Measurements from ENCODE around the gene SV2B. TPM values are rescaled to one million over a fixed set of nuclear protein-coding genes. Genes with fewer than 3 reads are reported as not detected.

SV2B gene
- total and polyA plus RNA-seq, 2 donors (not counting 3 experiments of a cell fraction or from before 2014, with no cell fraction given): not detected

DNA sequence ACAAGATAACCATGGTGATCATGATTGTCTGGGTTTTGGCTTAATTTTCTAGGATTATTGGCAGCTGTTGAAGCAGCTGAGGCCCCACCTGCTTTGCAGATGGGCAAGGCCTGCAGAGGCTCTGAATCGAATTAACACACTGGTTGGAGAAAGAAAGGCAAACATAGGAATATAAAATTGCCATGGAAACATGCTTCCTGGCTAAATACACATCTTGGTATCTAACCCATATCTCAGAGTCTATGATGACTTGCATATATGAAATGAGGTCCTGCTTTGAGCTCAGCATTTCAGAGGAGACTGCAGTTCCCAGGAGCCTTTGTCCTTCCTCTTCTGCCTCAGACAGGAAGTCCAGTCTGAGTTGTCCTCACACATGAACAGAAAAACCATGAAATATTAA lies 24.3 kb upstream of the SV2B start:
- BruUV-seq (replicated peaks): no TSS peak
- H3K4me2 ChIP-seq (ENCODE audit: insufficient read depth, low read length): no peak overlapping the region
- TF ChIP-seq FOS (IDR thresholded peaks at IDR 0.05; ENCODE audit: borderline replicate concordance, insufficient read depth, low read length): no peak
- no peak for TF ChIP-seq MAX (IDR thresholded peaks at IDR 0.05; ENCODE audit: insufficient read depth, insufficient read length)
- no peak for TF ChIP-seq GATA2 (IDR thresholded peaks at IDR 0.05; ENCODE audit: insufficient read depth, insufficient read length, low read depth, low read length)
- TF ChIP-seq EZH2 (IDR thresholded peaks at IDR 0.05; ENCODE audit: borderline replicate concordance, low read depth, low read length, severe bottlenecking): no peak
- no peak for TF ChIP-seq MYC (IDR thresholded peaks at IDR 0.05; ENCODE audit: low read depth, low read length)
- no peaks in the 10 kb centered on the region for H3K4me1 ChIP-seq (ENCODE audit: control insufficient read depth, extremely low read depth, insufficient read depth, low read length)
- H3K27me3 ChIP-seq (ENCODE audit: control insufficient read depth in 2 of 2, insufficient read depth in 2 of 2, low read length in 2 of 2): no peaks in the 10 kb centered on the region
- no peaks in the 10 kb centered on the region for H3K9me1 ChIP-seq (replicated peaks; ENCODE audit: control insufficient read depth, extremely low read depth, insufficient read depth, low read length)
- intact Hi-C loops (cut with micrococcal nuclease): no loop called here
- no peak overlapping the region for H3K9ac ChIP-seq (replicated peaks; ENCODE audit: extremely low read depth, insufficient read depth, low read length)
- H3K27ac ChIP-seq (ENCODE audit: insufficient read depth, low read depth, low read length): no peak overlapping the region
- H2AFZ ChIP-seq (ENCODE audit: low read depth, low read length): no peak overlapping the region
- DNase-seq (ENCODE audit: low read depth, low spot score) (no peak), FAIRE-seq (no peak)
- dilution Hi-C loops (cut with MboI; ENCODE audit: extremely low pct_ligation_motif_present, low sequenced_read_pairs): no loop called here
- ChIA-PET CTCF (interaction anchor here (1.3 kb wide), 1 partner anchor 20 kb away, joined by 3 read pairs; no protein-coding TSS in a partner anchor), POLR2A (no interaction called here)
- H4K20me1 ChIP-seq (replicated peaks; ENCODE audit: control insufficient read depth, extremely low read depth, insufficient read depth, low read length): no peaks in the 10 kb centered on the region
- H3K36me3 ChIP-seq (ENCODE audit: control insufficient read depth in 2 of 2, extremely low read depth in 1 of 2, insufficient read depth in 2 of 2, low read length in 2 of 2): no peaks in the 10 kb centered on the region
- H3K79me2 ChIP-seq (ENCODE audit: control insufficient read depth, insufficient read depth, low read length): no peaks in the 10 kb centered on the region
- no peaks in the 10 kb centered on the region for H3K9me3 ChIP-seq (replicated peaks; ENCODE audit: control insufficient read depth, insufficient read depth, low read length)
- no peak overlapping the region for H3K4me3 ChIP-seq (replicated peaks in 1 of 3; ENCODE audit: insufficient read depth in 1 of 3, low read depth in 1 of 3, low read length in 3 of 3)

DNA sequence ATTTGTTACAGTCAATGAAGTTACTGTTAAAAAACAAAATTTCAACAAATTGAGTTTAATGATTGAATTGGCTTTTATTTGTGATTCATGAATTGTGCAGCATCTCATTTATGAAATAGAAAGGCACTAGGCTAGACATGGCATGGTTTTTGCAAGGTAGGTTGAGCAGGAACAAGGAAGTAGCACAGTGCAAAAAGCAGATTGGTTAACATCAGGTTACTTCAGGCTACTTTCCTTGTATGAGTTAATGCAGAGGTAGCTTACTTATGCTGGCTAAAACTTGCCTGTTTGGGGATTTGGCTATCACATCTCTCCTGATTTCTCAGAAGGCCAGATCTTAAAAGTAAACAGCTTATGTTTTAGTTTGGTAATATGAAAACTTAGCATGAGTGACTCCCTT lies 23.0 kb upstream of the SV2B start:
- H4K20me1 ChIP-seq (replicated peaks; ENCODE audit: control insufficient read depth, extremely low read depth, insufficient read depth, low read length): no peaks in the 10 kb centered on the region
- H3K27ac ChIP-seq (ENCODE audit: insufficient read depth, low read depth, low read length): no peak overlapping the region
- H3K36me3 ChIP-seq (ENCODE audit: control insufficient read depth in 2 of 2, extremely low read depth in 1 of 2, insufficient read depth in 2 of 2, low read length in 2 of 2): no peaks in the 10 kb centered on the region
- no peak for FAIRE-seq
- no peaks in the 10 kb centered on the region for H3K79me2 ChIP-seq (ENCODE audit: control insufficient read depth, insufficient read depth, low read length)
- H3K9ac ChIP-seq (replicated peaks; ENCODE audit: extremely low read depth, insufficient read depth, low read length): no peak overlapping the region
- H3K9me3 ChIP-seq (replicated peaks; ENCODE audit: control insufficient read depth, insufficient read depth, low read length): no peaks in the 10 kb centered on the region
- DNase-seq (ENCODE audit: low read depth, low spot score): no peak
- no peak overlapping the region for H2AFZ ChIP-seq (ENCODE audit: low read depth, low read length)
- BruUV-seq (replicated peaks): no TSS peak
- dilution Hi-C loops (cut with MboI; ENCODE audit: extremely low pct_ligation_motif_present, low sequenced_read_pairs): no loop called here
- no peaks in the 10 kb centered on the region for H3K4me1 ChIP-seq (ENCODE audit: control insufficient read depth, extremely low read depth, insufficient read depth, low read length)
- no peaks in the 10 kb centered on the region for H3K9me1 ChIP-seq (replicated peaks; ENCODE audit: control insufficient read depth, extremely low read depth, insufficient read depth, low read length)
- ChIA-PET POLR2A (no interaction called here), CTCF (interaction anchor here (1.3 kb wide), 1 partner anchor 21 kb away, joined by 3 read pairs; no protein-coding TSS in a partner anchor)
- no peak overlapping the region for H3K4me3 ChIP-seq (replicated peaks in 1 of 3; ENCODE audit: insufficient read depth in 1 of 3, low read depth in 1 of 3, low read length in 3 of 3)
- no peak for TF ChIP-seq POLR2AphosphoS5 (IDR thresholded peaks at IDR 0.05; ENCODE audit: insufficient read depth, low read depth, low read length)
- no peak for TF ChIP-seq JUN (IDR thresholded peaks at IDR 0.05; ENCODE audit: borderline replicate concordance, insufficient read depth, insufficient read length, low read depth)
- no peak for TF ChIP-seq MAX (IDR thresholded peaks at IDR 0.05; ENCODE audit: insufficient read depth, insufficient read length)
- TF ChIP-seq GATA2 (IDR thresholded peaks at IDR 0.05; ENCODE audit: insufficient read depth, insufficient read length, low read depth, low read length): no peak
- no peak for TF ChIP-seq FOS (IDR thresholded peaks at IDR 0.05; ENCODE audit: borderline replicate concordance, insufficient read depth, low read length)
- TF ChIP-seq POLR2A (IDR thresholded peaks at IDR 0.05; ENCODE audit: low read depth, low read length): no peak
- no peak for TF ChIP-seq EZH2 (IDR thresholded peaks at IDR 0.05; ENCODE audit: borderline replicate concordance, low read depth, low read length, severe bottlenecking)
- no peak for TF ChIP-seq CTCF (IDR thresholded peaks at IDR 0.05; ENCODE audit: extremely low read depth in 1 of 2, insufficient read depth in 1 of 2, low read depth in 1 of 2, low read length in 2 of 2)
- TF ChIP-seq MYC (IDR thresholded peaks at IDR 0.05; ENCODE audit: low read depth, low read length): no peak
- no peak overlapping the region for H3K4me2 ChIP-seq (ENCODE audit: insufficient read depth, low read length)
- H3K27me3 ChIP-seq (ENCODE audit: control insufficient read depth in 2 of 2, insufficient read depth in 2 of 2, low read length in 2 of 2): no peaks in the 10 kb centered on the region
- intact Hi-C loops (cut with micrococcal nuclease): no loop called here
